NCI-H2081 (cell line): ENCODE data around the gene PLP2.

ENCODE experiments used
- DNase-seq, 2 experiments: peaks; one replicate each; lab custom pipeline; 2025; lab: John Stamatoyannopoulos, UW

Gene PLP2

GRCh38 chrX:49209434-49210251 lies 37.9 kb downstream of the PLP2 start:
- no peak for DNase-seq

GRCh38 chrX:49210406-49210805 lies 38.7 kb downstream of the PLP2 start:
- no peak for DNase-seq

GRCh38 chrX:49211074-49211473 lies 39.4 kb downstream of the PLP2 start:
- DNase-seq, result no peak

GRCh38 chrX:49212209-49212608 lies 40.5 kb downstream of the PLP2 start:
- DNase-seq, result no peak

GRCh38 chrX:49212861-49213260 lies 41.2 kb downstream of the PLP2 start:
- no peak for DNase-seq

GRCh38 chrX:49214416-49214815 lies 42.7 kb downstream of the PLP2 start:
- DNase-seq, result no peak

- no peak for DNase-seq
Observed at GRCh38 chrX:49214996-49215526, 43.4 kb downstream of the PLP2 start.

GRCh38 chrX:49220100-49220499 lies 48.4 kb downstream of the PLP2 start:
- DNase-seq, result no peak

- no peak for DNase-seq
Observed at GRCh38 chrX:49221868-49222267, 50.2 kb downstream of the PLP2 start.
